HG03432 (cell line): ENCODE measurements around the gene FOXD3.
"Not testable (repeated sequence)": the region's sequence is repeated elsewhere in the genome, so short reads cannot be mapped to it uniquely, and the experiment has no call there.

ENCODE experiments used
- ATAC-seq: cut with Tn5 transposase; IDR thresholded peaks from one replicate; pipeline ENCODE4 v1.9.1; 2021; ENCODE audit warnings: mild to moderate bottlenecking, moderate library complexity; ENCODE audit not compliant: unreplicated experiment

FOXD3 gene

DNA sequence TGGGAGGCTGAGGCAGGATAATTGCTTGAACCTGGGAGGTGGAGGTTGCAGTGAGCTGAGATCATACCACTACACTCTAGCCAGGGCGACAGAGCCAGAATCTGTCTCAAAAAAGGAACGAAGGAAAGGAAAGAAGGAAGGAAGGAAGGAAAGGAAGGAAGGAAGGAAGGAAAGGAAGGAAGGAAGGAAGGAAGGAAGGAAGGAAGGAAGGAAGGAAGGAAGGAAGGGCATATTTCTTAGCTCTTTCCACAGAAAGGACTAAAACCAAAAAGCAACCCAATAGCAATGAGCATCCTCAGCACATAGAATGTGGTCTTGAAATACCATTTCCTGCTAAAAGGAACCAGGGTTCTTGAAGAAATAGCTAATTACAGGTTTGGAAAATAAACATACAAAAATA is 33.9 kb downstream of the FOXD3 start:
- not testable (repeated sequence) for ATAC-seq

DNA sequence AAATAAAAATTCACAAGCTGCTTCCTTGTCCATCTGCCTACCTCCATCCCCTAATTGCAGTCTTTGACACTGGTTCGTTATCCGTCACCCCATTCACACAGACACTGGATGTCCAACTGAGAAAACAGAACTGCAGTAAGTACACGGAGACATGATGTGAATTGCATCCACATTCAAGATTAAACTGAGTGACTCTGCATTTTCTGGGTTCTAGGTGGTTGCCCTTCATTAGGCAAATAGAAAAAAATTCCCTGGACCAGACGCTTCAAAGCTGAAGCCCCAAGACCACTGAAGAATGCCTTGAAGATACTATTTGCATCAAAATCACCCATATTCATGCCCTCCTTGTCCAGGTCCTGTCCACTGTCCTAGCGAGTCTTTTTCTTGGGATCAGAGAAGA is 37.2 kb downstream of the FOXD3 start:
- ATAC-seq, result no peak

DNA sequence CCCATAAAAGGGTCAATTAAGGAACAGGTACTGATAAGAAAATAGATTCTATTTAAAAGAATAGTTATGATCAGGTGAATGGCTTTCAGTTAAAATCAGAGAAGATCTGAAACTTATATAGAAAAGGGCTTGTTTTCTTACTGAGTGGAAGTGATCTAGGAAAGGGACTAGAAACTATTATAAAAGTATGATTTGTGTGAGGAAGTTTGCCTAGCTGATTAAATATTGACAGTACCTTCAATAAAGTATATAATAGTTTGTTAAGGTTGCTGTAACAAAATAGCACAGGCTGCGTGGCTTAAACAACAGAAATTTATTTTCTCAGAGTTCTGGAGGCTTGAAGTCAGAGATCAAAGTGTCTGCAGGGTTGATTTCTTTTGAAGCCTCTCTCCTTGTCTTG is 39.7 kb downstream of the FOXD3 start:
- no peak for ATAC-seq

DNA sequence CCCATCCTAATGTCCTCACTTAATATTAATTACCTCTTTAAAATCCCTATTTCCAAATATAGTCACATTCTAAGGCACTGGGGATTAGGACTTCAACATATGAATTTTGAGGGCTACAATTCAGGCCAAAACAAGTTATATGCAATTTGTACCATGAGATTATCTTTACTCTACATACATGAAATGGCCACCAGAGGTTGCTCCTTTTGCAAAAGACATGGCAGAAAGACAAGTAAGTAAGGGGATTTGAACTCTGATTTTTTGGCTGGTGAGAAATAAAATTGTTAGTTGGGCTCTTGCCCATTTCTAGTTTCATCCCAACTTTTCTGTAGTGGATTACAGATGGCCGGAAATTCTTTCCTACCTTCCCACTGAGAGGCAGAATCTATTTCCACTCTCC is 40.2 kb downstream of the FOXD3 start:
- ATAC-seq, result no peak

DNA sequence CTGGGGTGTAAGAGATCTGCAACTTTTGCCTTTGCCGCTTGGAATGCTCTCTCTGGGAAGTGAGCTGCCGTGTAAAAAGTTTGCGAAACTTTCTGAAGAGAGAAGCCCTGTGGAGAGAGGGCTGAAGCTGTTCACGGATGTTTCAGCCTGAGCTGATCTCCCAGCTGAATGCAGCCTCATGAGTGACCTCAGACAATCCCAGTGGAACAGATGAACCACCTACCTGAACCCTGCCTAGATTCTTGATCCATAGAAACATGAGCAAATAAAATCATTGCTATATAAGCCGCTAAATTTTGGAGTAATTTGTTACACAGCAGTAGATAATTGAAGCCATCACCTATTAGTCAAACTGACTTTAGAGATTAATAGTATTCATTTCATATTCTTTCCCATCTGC is 40.6 kb downstream of the FOXD3 start:
- ATAC-seq, result no peak

DNA sequence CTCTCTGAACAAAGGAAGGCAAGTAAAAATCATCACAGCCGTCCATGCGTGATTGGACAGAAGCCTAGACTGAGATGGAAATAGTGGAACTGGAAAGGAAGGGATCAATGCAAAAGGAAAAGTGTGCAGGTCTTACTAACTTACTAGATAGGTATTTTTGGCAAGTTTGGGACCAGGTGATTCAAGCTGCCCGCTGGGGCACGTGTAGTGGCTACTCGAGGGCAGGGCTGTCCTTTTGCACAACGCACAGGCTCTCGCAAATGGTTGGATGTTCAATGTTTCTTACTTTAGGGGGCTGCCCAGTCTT is 44.5 kb downstream of the FOXD3 start:
- ATAC-seq, result no peak

DNA sequence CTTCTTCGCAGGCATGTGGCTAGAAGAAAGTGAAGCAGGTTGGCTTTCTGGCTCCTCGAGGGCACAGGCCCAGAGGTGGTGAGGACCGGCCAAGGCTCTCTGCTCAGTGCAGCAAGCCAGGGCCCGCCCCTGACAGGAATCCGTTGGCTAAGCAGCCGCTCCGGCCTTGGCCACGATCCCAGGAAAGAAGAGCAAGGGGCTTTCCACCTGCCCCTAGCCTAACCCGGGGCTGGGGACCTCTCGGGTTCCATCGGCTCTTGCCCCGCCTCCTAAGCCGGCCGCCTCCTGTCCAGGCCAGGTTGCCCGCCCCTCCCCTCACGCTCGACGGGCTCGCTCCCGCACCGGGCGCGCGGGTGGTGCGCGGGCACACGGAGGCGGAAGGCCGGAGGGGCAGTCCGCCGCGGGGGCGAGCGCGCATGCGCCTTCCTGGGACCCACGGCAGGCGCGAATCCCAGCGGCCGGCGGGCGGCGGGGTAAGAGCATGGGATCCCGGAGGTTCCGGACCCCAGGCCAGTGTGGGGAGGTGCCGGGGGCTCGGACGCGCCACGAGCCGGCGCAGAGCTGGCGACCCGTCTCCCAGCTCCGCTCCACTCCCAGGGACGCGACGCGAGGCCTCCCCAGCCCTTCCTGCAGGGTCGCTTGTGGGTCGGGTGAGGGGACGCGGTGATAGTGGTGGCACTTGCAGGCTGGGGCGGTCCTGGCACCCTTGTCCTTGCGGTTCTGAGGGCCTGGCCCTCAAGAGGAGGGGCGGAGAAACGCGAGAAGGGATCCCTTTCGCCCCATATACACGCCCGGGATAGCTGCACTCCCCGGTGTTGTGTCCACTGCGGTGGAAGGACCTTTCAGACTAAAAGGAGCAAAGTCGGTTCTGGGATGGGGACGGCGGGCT is 45.1 kb downstream of the FOXD3 start, which contains the start of gene ALG6:
Gene ALG6, plus strand, starts transcription at position 413 of the 889 bp plus-strand sequence. CDS start 3,351 bp downstream, outside the sequence.
- peak; percentile 96 for ATAC-seq

DNA sequence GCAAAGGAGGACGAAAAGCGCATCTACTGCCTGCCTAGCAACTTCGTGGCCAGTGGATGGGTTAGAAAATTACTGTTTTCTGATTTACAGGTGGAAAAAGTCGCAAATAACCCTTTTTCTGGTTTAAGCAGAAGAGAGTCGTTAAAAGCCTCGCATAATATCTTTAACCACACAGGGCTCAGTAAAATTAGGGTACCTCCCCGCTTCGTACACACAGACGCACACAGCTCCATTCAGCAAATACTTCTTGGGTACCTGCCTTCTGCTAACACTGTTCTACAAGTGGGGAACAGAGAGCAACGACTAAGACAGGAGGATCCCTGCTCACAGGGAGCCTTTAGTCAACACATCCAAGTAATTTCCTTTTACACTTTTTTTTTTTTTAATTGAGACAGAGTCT is 45.8 kb downstream of the FOXD3 start:
- ATAC-seq, result peak; percentile 2
